Measurements from ENCODE around the gene BNIP3.
"Not testable (repeated sequence)": the region's sequence is repeated elsewhere in the genome, so short reads cannot be mapped to it uniquely, and the experiment has no call there.

Gene BNIP3

DNA sequence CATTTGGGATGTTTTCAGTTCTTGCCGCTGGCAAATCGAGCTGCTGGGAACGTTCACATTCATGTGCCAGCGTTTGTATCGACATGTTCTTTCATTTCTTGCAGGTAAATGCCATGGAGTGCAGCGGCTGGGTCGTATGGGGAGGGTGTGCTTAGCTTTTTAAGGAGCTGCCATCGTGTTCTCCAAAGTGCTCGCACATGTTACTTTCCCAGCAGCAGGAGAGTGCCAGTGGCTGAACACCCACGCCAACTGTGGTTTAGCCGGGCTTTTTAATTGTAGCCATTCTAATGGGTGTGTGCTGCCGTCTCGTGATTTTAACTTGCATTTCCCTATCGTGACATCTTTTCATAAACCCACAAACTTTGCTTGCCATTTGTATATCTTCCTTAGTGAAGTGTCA, 11.6 kb upstream of the BNIP3 start:
- no peak for TF ChIP-seq ZFX (IDR thresholded peaks at IDR 0.05; ENCODE audit: borderline replicate concordance)
- TF ChIP-seq, protein P1, sequence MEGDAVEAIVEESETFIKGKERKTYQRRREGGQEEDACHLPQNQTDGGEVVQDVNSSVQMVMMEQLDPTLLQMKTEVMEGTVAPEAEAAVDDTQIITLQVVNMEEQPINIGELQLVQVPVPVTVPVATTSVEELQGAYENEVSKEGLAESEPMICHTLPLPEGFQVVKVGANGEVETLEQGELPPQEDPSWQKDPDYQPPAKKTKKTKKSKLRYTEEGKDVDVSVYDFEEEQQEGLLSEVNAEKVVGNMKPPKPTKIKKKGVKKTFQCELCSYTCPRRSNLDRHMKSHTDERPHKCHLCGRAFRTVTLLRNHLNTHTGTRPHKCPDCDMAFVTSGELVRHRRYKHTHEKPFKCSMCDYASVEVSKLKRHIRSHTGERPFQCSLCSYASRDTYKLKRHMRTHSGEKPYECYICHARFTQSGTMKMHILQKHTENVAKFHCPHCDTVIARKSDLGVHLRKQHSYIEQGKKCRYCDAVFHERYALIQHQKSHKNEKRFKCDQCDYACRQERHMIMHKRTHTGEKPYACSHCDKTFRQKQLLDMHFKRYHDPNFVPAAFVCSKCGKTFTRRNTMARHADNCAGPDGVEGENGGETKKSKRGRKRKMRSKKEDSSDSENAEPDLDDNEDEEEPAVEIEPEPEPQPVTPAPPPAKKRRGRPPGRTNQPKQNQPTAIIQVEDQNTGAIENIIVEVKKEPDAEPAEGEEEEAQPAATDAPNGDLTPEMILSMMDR (IDR thresholded peaks at IDR 0.05) = no peak
- H3K27ac ChIP-seq = no peak overlapping the region

DNA sequence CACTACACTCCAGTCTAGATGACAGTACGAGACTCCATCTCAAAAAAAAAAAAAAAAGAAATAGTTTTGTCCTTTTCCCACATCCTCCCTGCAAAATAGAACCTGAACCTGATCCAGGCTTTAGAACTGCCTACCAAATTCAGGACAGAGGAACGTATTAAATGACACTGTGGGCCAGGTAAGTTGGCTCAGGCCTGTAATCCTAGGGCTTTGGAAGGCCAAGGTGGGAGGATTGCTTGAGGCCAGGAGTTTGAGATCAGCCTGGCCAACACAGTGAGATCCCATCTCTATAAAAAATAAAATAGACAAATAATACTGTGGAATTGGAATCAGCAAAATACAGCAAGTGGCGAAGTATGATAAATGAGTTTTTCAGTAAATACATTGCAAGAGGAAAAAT, 10.0 kb upstream of the BNIP3 start:
- H3K27ac ChIP-seq = no peak overlapping the region
- TF ChIP-seq, protein P1 (IDR thresholded peaks at IDR 0.05) = no peak
- no peak for TF ChIP-seq ZFX (IDR thresholded peaks at IDR 0.05; ENCODE audit: borderline replicate concordance)

DNA sequence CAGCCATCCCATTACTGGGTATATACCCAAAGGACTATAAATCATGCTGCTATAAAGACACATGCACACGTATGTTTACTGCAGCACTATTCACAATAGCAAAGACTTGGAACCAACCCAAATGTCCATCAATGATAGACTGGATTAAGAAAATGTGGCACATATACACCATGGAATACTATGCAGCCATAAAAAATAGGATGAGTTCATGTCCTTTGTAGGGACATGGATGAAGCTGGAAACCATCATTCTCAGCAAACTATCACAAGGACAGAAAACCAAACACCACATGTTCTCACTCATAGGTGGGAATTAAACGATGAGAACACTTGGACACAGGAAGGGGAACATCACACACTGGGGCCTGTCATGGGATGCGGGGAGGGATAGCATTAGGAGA, 6.1 kb upstream of the BNIP3 start:
- H3K27ac ChIP-seq = not testable (repeated sequence)

DNA sequence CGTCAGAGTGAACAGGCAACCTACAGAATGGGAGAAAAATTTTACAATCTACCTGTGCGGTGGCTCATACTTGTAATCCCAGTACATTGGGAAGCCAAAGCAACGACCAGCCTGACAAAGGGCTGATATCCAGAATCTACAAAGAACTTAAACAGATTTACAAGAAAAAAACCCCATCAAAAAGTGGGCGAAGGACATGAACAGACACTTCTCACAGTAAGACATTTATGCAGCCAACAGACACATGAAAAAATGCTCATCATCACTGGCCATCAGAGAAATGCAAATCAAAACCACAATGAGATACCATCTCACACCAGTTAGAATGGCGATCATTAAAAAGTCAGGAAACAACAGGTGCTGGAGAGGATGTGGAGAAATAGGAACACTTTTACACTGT, 5.6 kb upstream of the BNIP3 start:
- H3K27ac ChIP-seq = not testable (repeated sequence)

DNA sequence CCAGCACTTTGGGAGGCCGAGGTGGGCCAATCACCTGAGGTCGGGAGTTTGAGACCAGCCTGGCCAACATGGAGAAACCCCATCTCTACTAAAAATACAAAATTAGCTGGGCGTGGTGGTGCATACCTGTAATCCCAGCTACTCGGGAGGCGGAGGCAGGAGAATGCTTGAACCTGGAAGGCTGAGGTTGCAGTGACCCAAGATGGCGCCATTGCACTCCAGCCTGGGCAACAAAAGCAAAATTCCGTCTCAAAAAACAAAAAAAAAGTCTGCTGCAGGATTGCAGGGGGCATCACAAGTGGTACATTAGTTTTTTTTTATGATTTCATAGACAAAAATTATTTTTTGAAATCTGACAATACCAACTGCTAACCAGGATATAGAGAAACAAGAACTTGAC, 5.1 kb upstream of the BNIP3 start:
- not testable (repeated sequence) for H3K27ac ChIP-seq

DNA sequence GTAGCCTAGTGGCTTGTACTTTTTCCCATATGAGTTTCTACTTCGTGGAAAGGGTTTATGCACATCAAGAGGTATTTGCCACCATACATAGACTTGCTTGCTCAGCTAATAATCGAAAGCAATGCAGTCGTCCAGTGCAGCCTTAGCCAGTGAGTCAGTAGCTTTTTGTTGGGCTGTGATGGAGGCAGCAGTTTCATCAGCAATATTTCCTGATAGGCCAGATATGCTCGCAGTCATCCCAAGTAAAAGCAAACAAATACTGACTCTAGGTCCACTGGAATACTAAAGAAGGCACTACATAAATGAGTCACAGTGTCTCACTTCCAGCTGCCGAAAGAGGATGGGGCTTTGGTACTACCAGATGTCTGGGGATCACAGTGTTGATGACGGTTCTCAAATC, 2.1 kb upstream of the BNIP3 start:
- TF ChIP-seq, protein P1 (IDR thresholded peaks at IDR 0.05) = no peak
- TF ChIP-seq ZFX (IDR thresholded peaks at IDR 0.05; ENCODE audit: borderline replicate concordance) = no peak

DNA sequence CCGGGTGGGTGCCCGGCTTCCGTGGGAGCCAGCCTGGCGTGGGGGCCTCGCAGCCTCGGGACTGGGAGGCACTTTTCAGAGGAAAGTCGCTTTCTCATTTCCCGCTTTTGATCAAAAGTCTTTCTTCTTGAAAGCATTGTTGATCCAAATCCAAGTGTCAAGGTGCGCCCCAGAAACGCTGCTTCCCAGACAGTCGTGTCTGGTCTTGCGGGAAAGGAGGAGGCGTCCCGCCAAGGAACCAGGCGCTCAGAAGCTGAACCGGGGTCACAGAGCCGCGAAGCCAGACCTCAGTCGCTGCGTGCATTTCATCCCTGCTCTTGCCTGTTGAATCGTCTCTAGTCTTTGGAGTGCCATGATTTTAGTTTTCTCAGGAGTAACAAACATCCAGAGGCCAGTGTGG, 1.1 kb upstream of the BNIP3 start:
- H3K27ac ChIP-seq = no peak overlapping the region
- TF ChIP-seq, protein P1 (IDR thresholded peaks at IDR 0.05) = no peak
- no peak for TF ChIP-seq ZFX (IDR thresholded peaks at IDR 0.05; ENCODE audit: borderline replicate concordance)

More for the DNA sequence above, 2.1 kb upstream of the BNIP3 start:
- H3K27ac ChIP-seq = no peak overlapping the region

DNA sequence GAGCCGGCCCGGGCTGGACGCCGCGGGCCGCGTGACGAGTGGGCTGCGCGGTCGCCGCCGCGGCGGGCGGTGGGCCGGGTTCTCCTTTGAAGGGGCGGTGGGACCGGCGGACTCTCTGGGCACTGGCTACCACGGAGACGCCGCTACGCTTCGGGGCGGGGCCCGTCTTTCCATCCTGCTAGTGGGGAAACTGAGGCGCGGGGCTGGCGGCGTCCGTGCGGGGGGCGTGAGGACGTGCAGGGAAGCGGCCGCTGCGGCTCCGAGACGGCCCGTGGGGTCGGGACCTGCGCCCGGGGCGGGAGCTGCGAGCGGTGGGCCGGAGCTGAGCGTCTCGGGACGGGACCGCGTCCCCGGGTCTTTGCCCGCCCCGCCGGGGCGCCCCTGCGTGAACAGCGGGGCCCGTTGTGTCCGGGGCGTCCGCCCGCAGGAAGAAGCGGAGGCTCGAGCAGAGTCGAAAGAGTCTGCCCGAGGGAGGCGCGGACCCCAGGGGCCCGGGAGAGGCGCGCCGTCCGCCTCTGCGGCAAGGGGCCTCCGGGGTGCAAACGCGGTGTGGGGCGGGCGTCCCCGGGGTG, 548 bp upstream of the BNIP3 start:
- H3K27ac ChIP-seq = no peak overlapping the region
- no peak for TF ChIP-seq ZFX (IDR thresholded peaks at IDR 0.05; ENCODE audit: borderline replicate concordance)
- TF ChIP-seq, protein P1 (IDR thresholded peaks at IDR 0.05) = no peak

DNA sequence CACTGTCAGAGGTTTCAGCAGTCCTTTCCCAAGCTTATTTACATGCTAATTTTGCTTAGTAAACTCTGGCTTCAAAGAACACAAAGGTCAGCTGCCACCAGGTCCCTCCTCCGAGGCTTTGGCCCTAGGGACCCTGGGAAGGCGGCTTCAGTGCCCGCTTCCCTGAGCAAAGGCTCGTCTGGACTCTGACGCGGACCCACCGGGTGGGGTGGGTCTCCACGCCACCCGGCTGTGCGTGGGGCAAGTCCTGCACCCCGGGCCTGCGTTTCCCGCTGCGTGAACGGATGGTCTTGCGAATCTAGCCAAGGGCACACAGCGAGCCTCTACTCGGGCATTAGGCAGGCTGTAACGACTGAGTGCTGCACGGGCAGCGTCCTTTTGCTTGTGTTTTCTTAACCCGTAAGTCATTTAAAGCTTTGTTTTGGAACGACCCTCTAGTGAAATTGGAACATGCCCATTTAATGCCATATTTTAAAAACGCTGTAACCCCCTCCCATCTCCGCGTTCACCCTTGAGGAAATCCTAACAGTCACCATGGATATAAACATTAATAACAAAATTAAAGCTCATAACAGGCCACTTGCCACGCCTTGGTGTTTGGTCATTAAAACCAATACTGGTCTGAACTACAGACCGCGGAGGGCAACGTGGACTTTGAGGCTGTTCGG, 828 bp downstream of the BNIP3 start:
- no peak overlapping the region for H3K27ac ChIP-seq
- TF ChIP-seq, protein P1 (IDR thresholded peaks at IDR 0.05) = no peak
- no peak for TF ChIP-seq ZFX (IDR thresholded peaks at IDR 0.05; ENCODE audit: borderline replicate concordance)
